ENCODE results near the gene NPR2.
A peak's percentile ranks its signal among the peaks of the same experiment; 100 is the strongest.

The NPR2 gene

GRCh38 chr9:35800530-35800929 is 9.1 kb downstream of the NPR2 start:
- Histone ChIP-seq H3K4me1 (ENCODE audit: control insufficient read depth, insufficient read depth, low read length, poor library complexity, severe bottlenecking) (peaks cover 25% of the 10 kb centered on the region), H3K36me3 (ENCODE audit: control insufficient read depth, insufficient read depth, low read length) (peaks cover 53% of the 10 kb centered on the region), H3K9me3 (ENCODE audit: control insufficient read depth, low read length) (no peaks in the 10 kb centered on the region), H3K4me3 (ENCODE audit: extremely low read depth, insufficient read depth, low read length, poor library complexity, severe bottlenecking) (no peak overlapping the region), H3K27ac (ENCODE audit: low read depth, low read length, severe bottlenecking) (no peak overlapping the region)
- 78 to 96% methylated on average over 5 to 6 of the region's 7 CpGs for WGBS, 2 experiments (ENCODE audit: insufficient coverage in 2 of 2)

DNA sequence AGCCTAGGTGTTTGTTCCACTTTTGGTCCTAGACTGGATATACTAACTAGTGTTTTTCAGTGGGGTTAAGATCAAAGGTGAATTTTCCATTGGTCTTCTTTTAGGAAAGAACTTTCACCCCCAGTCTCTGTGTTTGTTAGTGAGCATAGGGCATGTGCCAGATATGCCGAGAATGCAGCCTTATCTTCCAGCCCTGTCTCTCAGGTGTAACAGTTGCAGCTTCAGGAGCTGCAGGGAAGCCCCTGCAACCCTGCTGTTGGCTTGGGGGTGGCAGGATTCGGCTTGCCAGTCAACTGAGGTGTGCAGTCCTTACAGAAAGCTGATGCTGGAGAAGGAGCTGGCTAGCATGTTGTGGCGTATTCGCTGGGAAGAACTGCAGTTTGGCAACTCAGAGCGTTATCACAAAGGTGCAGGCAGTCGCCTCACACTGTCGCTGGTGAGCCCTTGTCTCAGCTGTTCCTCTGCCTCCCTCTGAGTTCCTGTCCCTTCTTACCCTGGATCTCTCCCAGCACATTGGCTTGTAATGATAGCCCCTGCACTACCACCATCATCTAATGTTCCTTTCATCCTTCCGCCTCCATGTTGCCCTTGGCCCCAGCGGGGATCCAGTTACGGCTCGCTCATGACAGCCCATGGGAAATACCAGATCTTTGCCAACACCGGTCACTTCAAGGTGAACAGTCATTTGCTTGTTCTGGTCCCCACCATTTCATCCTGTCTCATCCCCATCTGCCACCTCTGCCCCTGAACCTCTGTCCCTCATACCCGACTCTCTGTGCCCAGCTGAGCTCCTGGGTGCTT is 10.1 kb downstream of the NPR2 start:
- no peak overlapping the region for H3K27ac ChIP-seq (ENCODE audit: low read depth, low read length, severe bottlenecking)
- H3K36me3 ChIP-seq (ENCODE audit: control insufficient read depth, insufficient read depth, low read length) = peaks cover 62% of the 10 kb centered on the region
- H3K4me1 ChIP-seq (ENCODE audit: control insufficient read depth, insufficient read depth, low read length, poor library complexity, severe bottlenecking) = peaks cover 19% of the 10 kb centered on the region
- no peak overlapping the region for H3K4me3 ChIP-seq (ENCODE audit: extremely low read depth, insufficient read depth, low read length, poor library complexity, severe bottlenecking)
- WGBS, 2 experiments (ENCODE audit: insufficient coverage in 2 of 2) = 94 to 95% methylated on average over 12 of the region's 13 CpGs
- no peaks in the 10 kb centered on the region for H3K9me3 ChIP-seq (ENCODE audit: control insufficient read depth, low read length)

DNA sequence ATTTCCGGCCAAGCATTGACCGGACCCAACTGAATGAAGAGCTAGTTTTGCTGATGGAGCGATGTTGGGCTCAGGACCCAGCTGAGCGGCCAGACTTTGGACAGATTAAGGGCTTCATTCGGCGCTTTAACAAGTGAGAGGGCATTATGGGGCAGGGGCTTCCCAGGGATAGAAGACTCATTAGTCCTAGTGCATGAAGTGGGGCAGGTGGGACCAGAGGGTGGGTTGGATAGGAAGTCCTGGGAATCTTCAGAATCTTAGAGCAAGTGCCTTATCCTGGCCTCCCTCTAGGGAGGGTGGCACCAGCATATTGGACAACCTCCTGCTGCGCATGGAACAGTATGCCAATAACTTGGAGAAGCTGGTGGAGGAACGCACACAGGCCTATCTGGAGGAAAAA is 14.7 kb downstream of the NPR2 start:
- 95 to 98% methylated on average over 7 to 8 of the region's 8 CpGs for WGBS, 2 experiments (ENCODE audit: insufficient coverage in 2 of 2)
- Histone ChIP-seq H3K36me3 (ENCODE audit: control insufficient read depth, insufficient read depth, low read length) (peaks cover 83% of the 10 kb centered on the region), H3K27ac (ENCODE audit: low read depth, low read length, severe bottlenecking) (no peak overlapping the region), H3K4me3 (ENCODE audit: extremely low read depth, insufficient read depth, low read length, poor library complexity, severe bottlenecking) (no peak overlapping the region), H3K9me3 (ENCODE audit: control insufficient read depth, low read length) (no peaks in the 10 kb centered on the region), H3K4me1 (ENCODE audit: control insufficient read depth, insufficient read depth, low read length, poor library complexity, severe bottlenecking) (no peaks in the 10 kb centered on the region)

DNA sequence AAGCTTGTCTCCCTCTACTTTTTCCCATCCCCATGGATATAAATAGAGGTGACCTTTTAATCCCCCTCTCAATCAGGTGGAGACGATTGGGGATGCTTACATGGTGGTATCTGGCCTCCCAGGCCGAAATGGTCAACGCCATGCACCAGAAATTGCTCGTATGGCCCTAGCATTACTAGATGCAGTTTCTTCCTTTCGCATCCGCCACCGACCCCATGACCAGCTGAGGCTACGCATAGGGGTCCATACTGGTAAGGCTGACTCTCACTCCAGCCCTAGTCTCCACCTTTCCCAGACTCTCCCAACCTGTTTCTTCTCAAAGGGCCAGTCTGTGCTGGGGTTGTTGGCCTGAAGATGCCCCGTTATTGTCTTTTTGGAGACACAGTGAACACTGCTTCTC is 17.0 kb downstream of the NPR2 start:
- Histone ChIP-seq H3K27ac (ENCODE audit: low read depth, low read length, severe bottlenecking) (no peak overlapping the region), H3K36me3 (ENCODE audit: control insufficient read depth, insufficient read depth, low read length) (peaks cover 61% of the 10 kb centered on the region), H3K9me3 (ENCODE audit: control insufficient read depth, low read length) (no peaks in the 10 kb centered on the region), H3K4me1 (ENCODE audit: control insufficient read depth, insufficient read depth, low read length, poor library complexity, severe bottlenecking) (peaks cover 11% of the 10 kb centered on the region), H3K4me3 (ENCODE audit: extremely low read depth, insufficient read depth, low read length, poor library complexity, severe bottlenecking) (no peak overlapping the region)
- WGBS, 2 experiments (ENCODE audit: insufficient coverage in 2 of 2) = 98 to 99% methylated on average over 8 to 9 of the region's 9 CpGs

DNA sequence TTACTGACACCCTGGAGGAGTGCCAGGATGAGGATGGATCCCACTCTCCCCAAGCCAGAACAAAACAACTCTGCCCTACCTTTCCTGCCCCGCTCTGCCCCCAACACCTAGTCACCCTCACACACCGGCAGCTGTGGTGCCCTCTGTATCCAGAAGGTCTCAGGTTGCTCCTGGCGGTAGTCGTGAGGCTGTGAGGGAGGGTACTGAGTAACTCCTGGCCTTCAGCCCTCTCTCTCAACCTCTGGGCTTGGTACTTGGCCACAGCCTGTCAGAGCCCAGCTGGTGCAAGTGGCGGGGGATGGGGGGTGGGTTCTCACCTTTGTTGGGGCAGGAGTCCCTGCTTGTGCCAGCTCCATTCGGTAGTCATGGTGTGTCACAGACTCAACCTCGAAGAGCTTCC is 18.7 kb downstream of the NPR2 start:
- 88 to 100% methylated on average over 2 to 3 of the region's 7 CpGs for WGBS, 2 experiments (ENCODE audit: insufficient coverage in 2 of 2)
- H3K4me3 ChIP-seq (ENCODE audit: extremely low read depth, insufficient read depth, low read length, poor library complexity, severe bottlenecking) = no peak overlapping the region

DNA sequence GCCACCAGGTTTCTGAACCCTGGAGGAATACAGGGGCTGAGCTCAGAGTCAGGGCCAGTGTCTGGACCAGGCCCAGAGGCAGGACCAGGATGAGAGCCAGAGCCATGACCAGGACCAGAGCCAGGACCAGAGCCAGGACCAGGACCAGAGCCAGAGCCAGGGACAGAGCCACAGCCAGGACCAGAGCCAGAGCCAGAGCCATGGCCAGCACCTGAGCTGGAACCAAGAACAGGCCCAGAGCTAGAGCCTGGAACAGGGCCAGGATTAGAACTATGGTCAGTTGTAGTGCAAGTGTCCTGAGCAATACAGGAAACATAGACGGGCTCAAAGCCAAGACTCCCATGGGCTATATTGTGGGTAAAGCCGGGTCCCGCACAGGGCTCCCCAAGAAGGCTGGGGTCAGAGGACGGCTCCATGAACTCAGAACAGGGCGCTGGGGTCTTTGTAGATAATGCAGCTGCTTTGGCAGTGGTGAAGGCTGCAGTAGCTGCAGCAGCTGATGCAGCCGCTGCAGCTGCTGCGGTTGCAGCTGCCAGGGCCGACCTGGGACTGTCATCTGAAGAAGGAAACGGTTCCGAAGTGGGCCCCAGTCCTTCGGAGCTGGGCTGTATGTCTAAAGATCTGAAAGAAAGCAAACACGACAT is 20.1 kb downstream of the NPR2 start:
- H3K9me3 ChIP-seq (ENCODE audit: control insufficient read depth, low read length) = no peaks in the 10 kb centered on the region
- peak overlapping the region; percentile 28 for H3K4me3 ChIP-seq (ENCODE audit: extremely low read depth, insufficient read depth, low read length, poor library complexity, severe bottlenecking)
- peak overlapping the region; percentile 33 for H3K27ac ChIP-seq (ENCODE audit: low read depth, low read length, severe bottlenecking)
- H3K36me3 ChIP-seq (ENCODE audit: control insufficient read depth, insufficient read depth, low read length) = peaks cover 36% of the 10 kb centered on the region
- WGBS, 2 experiments (ENCODE audit: insufficient coverage in 2 of 2) = 44 to 50% methylated on average over 12 of the region's 12 CpGs
- H3K4me1 ChIP-seq (ENCODE audit: control insufficient read depth, insufficient read depth, low read length, poor library complexity, severe bottlenecking) = peaks cover 18% of the 10 kb centered on the region

More for the DNA sequence above, 18.7 kb downstream of the NPR2 start:
- H3K9me3 ChIP-seq (ENCODE audit: control insufficient read depth, low read length) = no peaks in the 10 kb centered on the region
- H3K4me1 ChIP-seq (ENCODE audit: control insufficient read depth, insufficient read depth, low read length, poor library complexity, severe bottlenecking) = peaks cover 18% of the 10 kb centered on the region
- peaks cover 49% of the 10 kb centered on the region for H3K36me3 ChIP-seq (ENCODE audit: control insufficient read depth, insufficient read depth, low read length)
- H3K27ac ChIP-seq (ENCODE audit: low read depth, low read length, severe bottlenecking) = no peak overlapping the region

GRCh38 chr9:35812025-35812602 is 20.7 kb downstream of the NPR2 start, which contains the start of gene SPAG8:
SPAG8 (minus strand) TSS chr9:35812262; CDS start chr9:35812147, 115 bp downstream.
- Histone ChIP-seq H3K4me1 (ENCODE audit: control insufficient read depth, insufficient read depth, low read length, poor library complexity, severe bottlenecking) (peaks cover 18% of the 10 kb centered on the region), H3K36me3 (ENCODE audit: control insufficient read depth, insufficient read depth, low read length) (peaks cover 32% of the 10 kb centered on the region), H3K27ac (ENCODE audit: low read depth, low read length, severe bottlenecking) (peak within 1 kb of the TSS; percentile 33), H3K4me3 (ENCODE audit: extremely low read depth, insufficient read depth, low read length, poor library complexity, severe bottlenecking) (peak within 1 kb of the TSS; percentile 28), H3K9me3 (ENCODE audit: control insufficient read depth, low read length) (no peaks in the 10 kb centered on the region)
- WGBS, 2 experiments (ENCODE audit: insufficient coverage in 2 of 2) = 2 to 8% methylated on average over 21 to 22 of the region's 28 CpGs

- peak overlapping the region; percentile 95 for H3K4me3 ChIP-seq (ENCODE audit: extremely low read depth, insufficient read depth, low read length, poor library complexity, severe bottlenecking)
- WGBS, 2 experiments (ENCODE audit: insufficient coverage in 2 of 2) = 83 to 93% methylated on average over 5 to 8 of the region's 10 CpGs
- peaks cover 18% of the 10 kb centered on the region for H3K4me1 ChIP-seq (ENCODE audit: control insufficient read depth, insufficient read depth, low read length, poor library complexity, severe bottlenecking)
- peak overlapping the region; percentile 91 for H3K27ac ChIP-seq (ENCODE audit: low read depth, low read length, severe bottlenecking)
- H3K36me3 ChIP-seq (ENCODE audit: control insufficient read depth, insufficient read depth, low read length) = peaks cover 17% of the 10 kb centered on the region
- H3K9me3 ChIP-seq (ENCODE audit: control insufficient read depth, low read length) = no peaks in the 10 kb centered on the region
Observed at GRCh38 chr9:35813434-35814105, 22.2 kb downstream of the NPR2 start.

- Histone ChIP-seq H3K9me3 (ENCODE audit: control insufficient read depth, low read length) (no peaks in the 10 kb centered on the region), H3K27ac (ENCODE audit: low read depth, low read length, severe bottlenecking) (peak overlapping the region; percentile 91), H3K4me1 (ENCODE audit: control insufficient read depth, insufficient read depth, low read length, poor library complexity, severe bottlenecking) (peaks cover 18% of the 10 kb centered on the region), H3K36me3 (ENCODE audit: control insufficient read depth, insufficient read depth, low read length) (peaks cover 10% of the 10 kb centered on the region), H3K4me3 (ENCODE audit: extremely low read depth, insufficient read depth, low read length, poor library complexity, severe bottlenecking) (peak overlapping the region; percentile 95)
- 5 to 16% methylated on average over 22 to 25 of the region's 29 CpGs for WGBS, 2 experiments (ENCODE audit: insufficient coverage in 2 of 2)
Observed at GRCh38 chr9:35814106-35814840, 22.9 kb downstream of the NPR2 start.

Measured in mesodermal cell (in vitro differentiated cells).